Skeletal muscle tissue (tissue), 4 donors: ENCODE data around the gene ZNF226. TPM values are rescaled to one million over a fixed set of nuclear protein-coding genes. Genes with fewer than 3 reads are reported as not detected.
"Not testable (repeated sequence)": the region's sequence is repeated elsewhere in the genome, so short reads cannot be mapped to it uniquely, and the experiment has no call there.

ENCODE experiments used
- H3K27ac ChIP-seq: one replicate; pipeline ENCODE4 v1.7.0; 2013; ENCODE audit warnings: mild to moderate bottlenecking, low read depth, low read length, inconsistent platforms
- H3K27me3 ChIP-seq, 3 donors: one replicate each; pipeline ENCODE4 v1.7.0; 2013; ENCODE audit warnings: low read length in 3 of 3; ENCODE audit not compliant: control insufficient read depth in 3 of 3, insufficient read depth in 3 of 3
- H3K36me3 ChIP-seq, 3 donors: one replicate each; pipeline ENCODE4 v1.7.0; 2013; ENCODE audit warnings: low read length in 3 of 3; ENCODE audit not compliant: control insufficient read depth in 3 of 3, insufficient read depth in 3 of 3
- H3K4me1 ChIP-seq, 3 donors: one replicate each; pipeline ENCODE4 v1.7.0; 2013; ENCODE audit warnings: low read length in 3 of 3, mild to moderate bottlenecking in 3 of 3; ENCODE audit not compliant: control insufficient read depth in 3 of 3, insufficient read depth in 3 of 3
- H3K4me3 ChIP-seq, 3 donors: one replicate each; pipeline ENCODE4 v1.7.0; 2013; ENCODE audit warnings: low read length in 3 of 3
- H3K9ac ChIP-seq, 3 donors: one replicate each; pipeline ENCODE4 v1.7.0; 2013; ENCODE audit warnings: low read length in 3 of 3, mild to moderate bottlenecking in 3 of 3, moderate library complexity in 2 of 3, low read depth in 1 of 3
- H3K9me3 ChIP-seq, 3 donors: one replicate each; pipeline ENCODE4 v1.7.0; 2013; ENCODE audit warnings: low read length in 3 of 3; ENCODE audit not compliant: control insufficient read depth in 3 of 3
- total RNA-seq: library from RNA; depleted of rRNA; stranded (reverse); fragments of >200 nt; gene quantifications from one replicate; pipeline ENCODE4 v1.2.3, GENCODE V29; 2014
- donor health status: Osteomylitis.

The ZNF226 gene
- total RNA-seq, 1 donor from 2014 or later = 15.7 TPM

DNA sequence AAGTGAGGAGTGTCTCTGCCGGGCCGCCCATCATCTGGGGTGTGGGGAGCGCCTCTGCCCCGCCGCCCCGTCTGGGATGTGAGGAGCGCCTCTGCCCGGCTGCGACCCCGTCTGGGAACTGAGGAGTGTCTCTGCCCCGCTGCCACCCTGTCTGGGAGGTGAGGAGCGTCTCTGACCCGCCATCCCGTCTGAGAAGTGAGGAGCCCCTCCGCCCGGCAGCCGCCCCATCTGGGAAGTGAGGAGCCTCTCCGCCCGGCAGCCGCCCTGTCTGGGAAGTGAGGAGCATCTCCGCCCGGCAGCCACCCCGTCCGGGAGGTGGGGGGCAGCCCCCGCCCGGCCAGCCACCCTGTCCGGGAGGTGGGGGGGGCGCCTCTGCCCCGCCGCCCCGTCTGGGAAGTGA is 39.0 kb downstream of the ZNF226 start:
- H3K9me3 ChIP-seq, H3K36me3 ChIP-seq, H3K4me1 ChIP-seq, H3K27ac ChIP-seq, H3K27me3 ChIP-seq, H3K4me3 ChIP-seq, H3K9ac ChIP-seq: not testable (repeated sequence)

DNA sequence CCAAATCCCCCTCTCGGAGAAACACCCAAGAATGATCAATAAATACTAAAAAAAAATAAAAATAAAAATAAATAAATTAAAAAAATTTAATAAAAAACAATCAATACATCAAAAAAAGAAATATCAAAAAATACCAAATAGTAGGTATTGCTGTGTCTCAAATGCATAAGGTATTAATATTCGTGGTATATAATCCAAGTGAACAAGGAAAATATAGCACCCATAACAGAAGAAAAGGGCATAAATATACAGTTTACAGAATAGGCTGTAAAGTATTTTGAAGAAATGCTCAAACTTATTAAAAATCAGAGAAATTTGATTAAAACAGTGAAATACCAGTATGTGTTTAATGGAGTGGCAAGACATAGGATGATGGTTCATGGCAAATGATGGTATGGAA is 39.9 kb downstream of the ZNF226 start:
- peaks cover 0 to 3% (median 2%) of the 10 kb centered on the region in 3 donors for H3K9me3 ChIP-seq
- no peak overlapping the region for H3K9ac ChIP-seq
- H3K4me1 ChIP-seq = peaks cover 0 to 7% (median 4%) of the 10 kb centered on the region in 3 donors
- H3K27ac ChIP-seq = no peak overlapping the region
- H3K36me3 ChIP-seq = no peaks in the 10 kb centered on the region
- H3K4me3 ChIP-seq = no peak overlapping the region
- peaks cover 0 to 2% (median 0%) of the 10 kb centered on the region in 3 donors for H3K27me3 ChIP-seq

GRCh38 chr19:44207126-44207803 is 42.4 kb downstream of the ZNF226 start:
- H3K4me3 ChIP-seq = peak overlapping the region; percentile 84 to 98 (median 90)
- peaks cover 0 to 2% (median 0%) of the 10 kb centered on the region in 3 donors for H3K27me3 ChIP-seq
- peaks cover 0 to 3% (median 2%) of the 10 kb centered on the region in 3 donors for H3K9me3 ChIP-seq
- H3K27ac ChIP-seq = peak overlapping the region; percentile 95
- H3K9ac ChIP-seq = peak overlapping the region; percentile 87 to 97 (median 92)
- peaks cover 0 to 7% (median 4%) of the 10 kb centered on the region in 3 donors for H3K4me1 ChIP-seq
- no peaks in the 10 kb centered on the region for H3K36me3 ChIP-seq

DNA sequence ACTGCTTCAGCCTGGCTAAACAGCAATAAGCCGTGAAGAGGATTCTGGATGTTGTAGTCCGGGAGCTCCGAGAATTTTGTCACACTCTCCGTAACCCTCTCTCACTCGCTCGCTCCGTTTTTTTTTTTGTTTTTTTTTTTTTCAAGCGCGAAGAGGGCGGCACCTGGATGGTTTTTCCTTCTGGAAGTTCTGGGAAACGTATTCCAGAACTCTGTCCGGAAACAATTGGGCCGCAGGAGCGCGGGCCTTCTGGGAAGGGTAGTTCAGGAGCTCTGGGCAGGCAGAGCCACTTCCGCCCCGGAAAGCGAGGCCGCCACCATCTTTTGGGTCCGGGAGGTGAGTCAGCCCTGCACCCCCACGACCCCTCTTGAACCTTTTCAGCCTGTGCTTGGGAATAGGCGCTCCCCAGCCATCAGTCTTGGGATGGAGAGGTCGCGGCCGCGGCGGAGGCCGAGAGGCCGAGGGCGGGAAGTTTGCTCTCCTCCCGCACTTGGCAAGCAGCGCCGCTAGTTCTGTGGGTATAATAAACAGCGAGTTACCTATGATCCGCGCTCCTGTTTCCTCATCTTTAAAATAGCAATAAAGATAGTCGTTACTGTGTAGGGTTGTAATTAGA is 47.5 kb downstream of the ZNF226 start, which contains the start of gene ZNF227:
Gene ZNF227 (plus strand): TSS at position 283 of the 616 bp plus-strand sequence. CDS start 5,261 bp downstream, outside the sequence.
- peak within 1 kb of the TSS; percentile 91 for H3K27ac ChIP-seq
- no peaks in the 10 kb centered on the region for H3K9me3 ChIP-seq
- peaks cover 7 to 20% (median 14%) of the 10 kb centered on the region in 3 donors for H3K36me3 ChIP-seq

GRCh38 chr19:44212866-44213346 is 48.0 kb downstream of the ZNF226 start:
- Histone ChIP-seq H3K27me3 (no peaks in the 10 kb centered on the region), H3K27ac (peak overlapping the region; percentile 91), H3K4me3 (peak overlapping the region; percentile 93 to 97 (median 97)), H3K36me3 (peaks cover 11 to 25% (median 19%) of the 10 kb centered on the region in 3 donors), H3K9ac (peak overlapping the region; percentile 90 to 95 (median 93)), H3K9me3 (peaks cover 0 to 3% (median 0%) of the 10 kb centered on the region in 3 donors), H3K4me1 (peaks cover 3 to 9% (median 7%) of the 10 kb centered on the region in 3 donors)

More for the DNA sequence above, 47.5 kb downstream of the ZNF226 start, which contains the start of gene ZNF227:
- Histone ChIP-seq H3K9ac (peak within 1 kb of the TSS; percentile 90 to 95 (median 93)), H3K4me1 (peaks cover 3 to 14% (median 11%) of the 10 kb centered on the region in 3 donors), H3K27me3 (no peaks in the 10 kb centered on the region), H3K4me3 (peak within 1 kb of the TSS; percentile 93 to 97 (median 97))

GRCh38 chr19:44219926-44220325 is 55.0 kb downstream of the ZNF226 start:
- not testable (repeated sequence) for H3K27ac ChIP-seq, H3K4me1 ChIP-seq, H3K4me3 ChIP-seq, H3K9ac ChIP-seq, H3K9me3 ChIP-seq, H3K27me3 ChIP-seq
- H3K36me3 ChIP-seq = peaks cover 11 to 35% (median 26%) of the 10 kb centered on the region in 3 donors

- not testable (repeated sequence) for H3K27me3 ChIP-seq, H3K4me3 ChIP-seq, H3K4me1 ChIP-seq, H3K9me3 ChIP-seq, H3K27ac ChIP-seq, H3K9ac ChIP-seq
- peaks cover 11 to 31% (median 26%) of the 10 kb centered on the region in 3 donors for H3K36me3 ChIP-seq
Measured at GRCh38 chr19:44220761-44221160, 55.9 kb downstream of the ZNF226 start.

GRCh38 chr19:44221291-44221690 is 56.4 kb downstream of the ZNF226 start:
- H3K9ac ChIP-seq, H3K4me3 ChIP-seq, H3K27me3 ChIP-seq, H3K27ac ChIP-seq, H3K4me1 ChIP-seq, H3K9me3 ChIP-seq: not testable (repeated sequence)
- H3K36me3 ChIP-seq = peaks cover 11 to 31% (median 24%) of the 10 kb centered on the region in 3 donors
